ENCODE results near the gene GJA3. TPM values are rescaled to one million over a fixed set of nuclear protein-coding genes. Genes with fewer than 3 reads are reported as not detected.

The GJA3 gene
- total and polyA plus RNA-seq, 9 donors = 0.08 to 0.34 (median 0.15) TPM; not detected in 2

- TF ChIP-seq, protein P1, sequence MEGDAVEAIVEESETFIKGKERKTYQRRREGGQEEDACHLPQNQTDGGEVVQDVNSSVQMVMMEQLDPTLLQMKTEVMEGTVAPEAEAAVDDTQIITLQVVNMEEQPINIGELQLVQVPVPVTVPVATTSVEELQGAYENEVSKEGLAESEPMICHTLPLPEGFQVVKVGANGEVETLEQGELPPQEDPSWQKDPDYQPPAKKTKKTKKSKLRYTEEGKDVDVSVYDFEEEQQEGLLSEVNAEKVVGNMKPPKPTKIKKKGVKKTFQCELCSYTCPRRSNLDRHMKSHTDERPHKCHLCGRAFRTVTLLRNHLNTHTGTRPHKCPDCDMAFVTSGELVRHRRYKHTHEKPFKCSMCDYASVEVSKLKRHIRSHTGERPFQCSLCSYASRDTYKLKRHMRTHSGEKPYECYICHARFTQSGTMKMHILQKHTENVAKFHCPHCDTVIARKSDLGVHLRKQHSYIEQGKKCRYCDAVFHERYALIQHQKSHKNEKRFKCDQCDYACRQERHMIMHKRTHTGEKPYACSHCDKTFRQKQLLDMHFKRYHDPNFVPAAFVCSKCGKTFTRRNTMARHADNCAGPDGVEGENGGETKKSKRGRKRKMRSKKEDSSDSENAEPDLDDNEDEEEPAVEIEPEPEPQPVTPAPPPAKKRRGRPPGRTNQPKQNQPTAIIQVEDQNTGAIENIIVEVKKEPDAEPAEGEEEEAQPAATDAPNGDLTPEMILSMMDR (IDR thresholded peaks at IDR 0.05) = no peak
- TF ChIP-seq EP300 (IDR thresholded peaks at IDR 0.05) (no peak), POLR2A (IDR thresholded peaks at IDR 0.05) (no peak)
- Histone ChIP-seq H3K36me3 (no peaks in the 10 kb centered on the region), H3K4me3 (no peak overlapping the region), H3K9me3 (no peaks in the 10 kb centered on the region), H3K4me1 (ENCODE audit: insufficient read depth) (peaks cover 4% of the 10 kb centered on the region), H3K27me3 (peaks cover 2% of the 10 kb centered on the region), H3K27ac (no peak overlapping the region)
- intact Hi-C loops (cut with DNase I) = no loop called here
- 82 to 86% (median 84%) methylated on average over 16 of the region's 16 CpGs for WGBS, 3 donors
- no peak for DNase-seq
Measured at GRCh38 chr13:20190481-20191310, 29.8 kb upstream of the GJA3 start.

- intact Hi-C loops (cut with DNase I) = no loop called here
- peaks cover 2% of the 10 kb centered on the region for H3K27me3 ChIP-seq
- WGBS, 3 donors = 64 to 76% (median 72%) methylated on average over 5 of the region's 5 CpGs
Measured at GRCh38 chr13:20190076-20190475, 29.2 kb upstream of the GJA3 start.

GRCh38 chr13:20188667-20189553 is 28.1 kb upstream of the GJA3 start:
- 85 to 89% (median 87%) methylated on average over 28 of the region's 28 CpGs for WGBS, 3 donors
- TF ChIP-seq, protein P1 (IDR thresholded peaks at IDR 0.05) = no peak
- TF ChIP-seq EP300 (IDR thresholded peaks at IDR 0.05) (no peak), POLR2A (IDR thresholded peaks at IDR 0.05) (no peak)
- no peak overlapping the region for H3K27ac ChIP-seq
- H3K36me3 ChIP-seq = no peaks in the 10 kb centered on the region
- H3K4me3 ChIP-seq = no peak overlapping the region
- no peaks in the 10 kb centered on the region for H3K9me3 ChIP-seq
- H3K27me3 ChIP-seq = no peaks in the 10 kb centered on the region
- intact Hi-C loops (cut with DNase I) = loop anchor here in 1 of 4 donors (10.0 kb wide), 1 partner anchor 736 kb away; no protein-coding TSS in a partner anchor
- H3K4me1 ChIP-seq (ENCODE audit: insufficient read depth) = peaks cover 4% of the 10 kb centered on the region
- no peak for DNase-seq

More at GRCh38 chr13:20190076-20190475, 29.2 kb upstream of the GJA3 start:
- no peak overlapping the region for H3K4me3 ChIP-seq
- no peaks in the 10 kb centered on the region for H3K9me3 ChIP-seq
- no peak overlapping the region for H3K27ac ChIP-seq
- no peak for TF ChIP-seq EP300 (IDR thresholded peaks at IDR 0.05)
- TF ChIP-seq, protein P1 (IDR thresholded peaks at IDR 0.05) = no peak
- TF ChIP-seq POLR2A (IDR thresholded peaks at IDR 0.05) = no peak
- no peak for DNase-seq
- peaks cover 4% of the 10 kb centered on the region for H3K4me1 ChIP-seq (ENCODE audit: insufficient read depth)
- no peaks in the 10 kb centered on the region for H3K36me3 ChIP-seq

- 60 to 64% (median 64%) methylated on average over 6 of the region's 6 CpGs for WGBS, 3 donors
- H3K27ac ChIP-seq = no peak overlapping the region
- no peak for DNase-seq
- TF ChIP-seq, protein P1 (IDR thresholded peaks at IDR 0.05) = no peak
- TF ChIP-seq POLR2A (IDR thresholded peaks at IDR 0.05) (no peak), EP300 (IDR thresholded peaks at IDR 0.05) (no peak)
- H3K4me1 ChIP-seq (ENCODE audit: insufficient read depth) = no peaks in the 10 kb centered on the region
- H3K36me3 ChIP-seq = no peaks in the 10 kb centered on the region
- no peaks in the 10 kb centered on the region for H3K27me3 ChIP-seq
- H3K4me3 ChIP-seq = no peak overlapping the region
- no peaks in the 10 kb centered on the region for H3K9me3 ChIP-seq
- intact Hi-C loops (cut with DNase I) = loop anchor here in 1 of 4 donors (10.0 kb wide), 1 partner anchor 738 kb away; no protein-coding TSS in a partner anchor
Measured at GRCh38 chr13:20186771-20187170, 25.9 kb upstream of the GJA3 start.

Data from ovary (tissue), 9 donors.